PC-9 (cell line): Measurements from ENCODE around the gene CDKN2C. TPM values are rescaled to one million over a fixed set of nuclear protein-coding genes. Genes with fewer than 3 reads are reported as not detected.
"Not testable (repeated sequence)": the region's sequence is repeated elsewhere in the genome, so short reads cannot be mapped to it uniquely, and the experiment has no call there.

Source experiments
- BruUV-seq: library from RNA; stranded (reverse); fragments of 400-500 nt; replicated peaks from 2 replicates; lab custom pipeline; 2021; lab: Mats Ljungman, UMichigan
- CTCF ChIA-PET: fragments of 300-600 bp; sonication (Branson Sonifier 250); formaldehyde crosslinking; loops from one replicate; lab custom pipeline; 2022; ENCODE audit warnings: antibody characterized with exemption; lab: Charles Lee
- POLR2A ChIA-PET: fragments of 300-600 bp; sonication (Branson Sonifier 250); formaldehyde crosslinking; loops from one replicate; lab custom pipeline; 2022; ENCODE audit warnings: antibody characterized with exemption; ENCODE audit not compliant: unreplicated experiment; lab: Charles Lee
- DNase-seq, 2 experiments: peaks; one replicate each; pipeline versions ENCODE4 v3.0.0 to v3.0.0-alpha.2; 2015 to 2022; ENCODE audit warnings: mixed read lengths in 1 of 2
- H2AFZ ChIP-seq: fragments of 200-600 bp; sonication (generic); 2 replicates; pipeline ENCODE4 v1.8.1; 2017; ENCODE audit warnings: antibody characterized with exemption
- H3F3A ChIP-seq: fragments of 200-600 bp; sonication (generic); 2 replicates; pipeline ENCODE4 v1.8.1; 2017; ENCODE audit warnings: antibody characterized with exemption, mild to moderate bottlenecking, low read depth; ENCODE audit not compliant: insufficient read depth
- H3K27ac ChIP-seq: fragments of 200-600 bp; sonication (generic); 2 replicates; pipeline ENCODE4 v1.6.1; 2016; ENCODE audit warnings: mixed run types
- H3K27me3 ChIP-seq: fragments of 200-600 bp; sonication (generic); 2 replicates; pipeline ENCODE4 v1.6.1; 2016; ENCODE audit warnings: low read depth, mixed run types; ENCODE audit not compliant: insufficient read depth
- H3K36me3 ChIP-seq: fragments of 200-600 bp; sonication (generic); 2 replicates; pipeline ENCODE4 v1.6.1; 2016; ENCODE audit warnings: low read depth, mixed run types
- H3K4me1 ChIP-seq: fragments of 200-600 bp; sonication (generic); replicated peaks from 2 replicates; pipeline ENCODE4 v1.6.1; 2016; ENCODE audit warnings: mixed run types; ENCODE audit not compliant: insufficient read depth
- H3K4me2 ChIP-seq: fragments of 200-600 bp; sonication (generic); 2 replicates; pipeline ENCODE4 v1.6.1; 2017; ENCODE audit warnings: mixed run types
- H3K4me3 ChIP-seq: fragments of 200-600 bp; sonication (generic); 2 replicates; pipeline ENCODE4 v1.6.1; 2016; ENCODE audit warnings: mixed run types
- H3K79me2 ChIP-seq: fragments of 200-600 bp; sonication (generic); 2 replicates; pipeline ENCODE4 v1.6.1; 2017; ENCODE audit warnings: low read depth, mixed run types
- H3K9me2 ChIP-seq: fragments of 200-600 bp; sonication (generic); 2 replicates; pipeline ENCODE4 v1.8.1; 2017; ENCODE audit warnings: mild to moderate bottlenecking; ENCODE audit not compliant: insufficient read depth
- H3K9me3 ChIP-seq: fragments of 200-600 bp; sonication (generic); 2 replicates; pipeline ENCODE4 v1.8.1; 2016; ENCODE audit warnings: low read depth; ENCODE audit not compliant: insufficient read depth
- H4K20me1 ChIP-seq: fragments of 200-600 bp; sonication (generic); 2 replicates; pipeline ENCODE4 v1.8.1; 2017; ENCODE audit not compliant: insufficient read depth
- EZH2 ChIP-seq: fragments of 200-600 bp; sonication (generic); IDR thresholded peaks from 2 replicates; pipeline ENCODE4 v1.8.0; 2017; ENCODE audit warnings: antibody characterized with exemption, low read depth
- intact Hi-C: fragments of 100-400 bp; cut with micrococcal nuclease; formaldehyde crosslinking; loops from one replicate; pipeline ENCODE4 v1.10.0; 2022; ENCODE audit not compliant: unreplicated experiment
- total RNA-seq: library from RNA; stranded (reverse); gene quantifications from 2 replicates; pipeline ENCODE4 v1.2.3, GENCODE V29; 2021
- TF ChIP-seq, protein P1 (sequence below): fragments of 200-600 bp; sonication (generic); conservative IDR thresholded peaks from 2 replicates; pipeline ENCODE4 v1.6.1; 2017; ENCODE audit warnings: mixed run types, antibody characterized with exemption, mild to moderate bottlenecking, moderate library complexity

The CDKN2C gene
- total RNA-seq, 1 experiment from 2014 or later: 17.1 TPM

DNA sequence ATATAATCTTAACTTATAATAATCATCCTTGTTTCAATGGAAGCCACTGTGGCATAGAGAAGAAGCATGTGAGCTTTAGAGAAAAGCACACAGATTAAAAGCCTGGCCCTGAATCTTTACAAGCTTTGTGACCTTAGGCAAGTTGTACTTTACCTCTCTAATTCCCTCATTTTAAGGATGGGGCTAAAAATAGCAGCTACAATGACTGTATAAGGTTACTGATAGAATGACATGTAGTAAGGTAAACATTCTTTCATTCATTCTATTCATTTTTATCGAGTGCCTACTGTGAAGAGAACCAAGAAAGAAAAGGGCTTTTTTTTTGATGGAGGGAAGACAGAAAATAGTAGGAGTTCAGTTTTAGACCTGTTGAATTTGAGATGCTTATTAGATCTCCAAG lies 25.6 kb downstream of the CDKN2C start:
- CTCF ChIA-PET: no interaction called here
- Histone ChIP-seq H3K27me3 (no peaks in the 10 kb centered on the region), H3K9me3 (no peaks in the 10 kb centered on the region), H3K4me2 (no peak overlapping the region), H3K36me3 (no peaks in the 10 kb centered on the region), H3K27ac (no peak overlapping the region), H3K4me1 (no peaks in the 10 kb centered on the region), H4K20me1 (no peaks in the 10 kb centered on the region), H3K79me2 (no peaks in the 10 kb centered on the region), H3K9me2 (no peaks in the 10 kb centered on the region), H2AFZ (no peak overlapping the region), H3K4me3 (no peak overlapping the region), H3F3A (no peaks in the 10 kb centered on the region)
- TF ChIP-seq, protein P1, sequence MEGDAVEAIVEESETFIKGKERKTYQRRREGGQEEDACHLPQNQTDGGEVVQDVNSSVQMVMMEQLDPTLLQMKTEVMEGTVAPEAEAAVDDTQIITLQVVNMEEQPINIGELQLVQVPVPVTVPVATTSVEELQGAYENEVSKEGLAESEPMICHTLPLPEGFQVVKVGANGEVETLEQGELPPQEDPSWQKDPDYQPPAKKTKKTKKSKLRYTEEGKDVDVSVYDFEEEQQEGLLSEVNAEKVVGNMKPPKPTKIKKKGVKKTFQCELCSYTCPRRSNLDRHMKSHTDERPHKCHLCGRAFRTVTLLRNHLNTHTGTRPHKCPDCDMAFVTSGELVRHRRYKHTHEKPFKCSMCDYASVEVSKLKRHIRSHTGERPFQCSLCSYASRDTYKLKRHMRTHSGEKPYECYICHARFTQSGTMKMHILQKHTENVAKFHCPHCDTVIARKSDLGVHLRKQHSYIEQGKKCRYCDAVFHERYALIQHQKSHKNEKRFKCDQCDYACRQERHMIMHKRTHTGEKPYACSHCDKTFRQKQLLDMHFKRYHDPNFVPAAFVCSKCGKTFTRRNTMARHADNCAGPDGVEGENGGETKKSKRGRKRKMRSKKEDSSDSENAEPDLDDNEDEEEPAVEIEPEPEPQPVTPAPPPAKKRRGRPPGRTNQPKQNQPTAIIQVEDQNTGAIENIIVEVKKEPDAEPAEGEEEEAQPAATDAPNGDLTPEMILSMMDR: no peak
- no peak for TF ChIP-seq EZH2
- BruUV-seq: no TSS peak
- DNase-seq: no peak
- intact Hi-C loops: no loop called here
- POLR2A ChIA-PET: no interaction called here

DNA sequence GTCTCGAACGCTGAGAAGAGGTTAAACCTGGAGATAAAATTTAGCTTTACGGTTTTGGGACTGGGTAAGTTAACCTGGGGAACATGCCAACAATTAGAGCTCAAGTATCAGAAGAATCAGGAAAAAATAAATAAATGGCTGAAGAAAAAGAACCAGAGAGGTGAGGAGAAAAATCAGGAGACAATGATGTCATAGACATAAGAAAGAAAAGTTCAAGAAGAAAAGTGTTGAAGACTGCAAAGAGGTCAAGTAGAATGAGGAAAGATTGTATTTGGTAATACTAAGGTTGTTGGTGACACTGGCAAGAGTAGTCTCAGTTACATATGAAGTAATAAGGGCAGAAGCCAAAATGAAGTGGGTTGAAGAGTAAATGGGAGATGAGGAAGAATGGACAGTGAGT lies 26.0 kb downstream of the CDKN2C start:
- no peak overlapping the region for H2AFZ ChIP-seq
- H3K36me3 ChIP-seq: no peaks in the 10 kb centered on the region
- H3F3A ChIP-seq: no peaks in the 10 kb centered on the region
- CTCF ChIA-PET: no interaction called here
- no peak for DNase-seq
- H3K4me2 ChIP-seq: no peak overlapping the region
- H3K4me3 ChIP-seq: no peak overlapping the region
- intact Hi-C loops: no loop called here
- H3K9me2 ChIP-seq: no peaks in the 10 kb centered on the region
- H3K4me1 ChIP-seq: no peaks in the 10 kb centered on the region
- BruUV-seq: no TSS peak
- no peaks in the 10 kb centered on the region for H4K20me1 ChIP-seq
- H3K79me2 ChIP-seq: no peaks in the 10 kb centered on the region
- POLR2A ChIA-PET: no interaction called here
- no peaks in the 10 kb centered on the region for H3K27me3 ChIP-seq
- no peak overlapping the region for H3K27ac ChIP-seq
- no peak for TF ChIP-seq EZH2
- TF ChIP-seq, protein P1: no peak
- no peaks in the 10 kb centered on the region for H3K9me3 ChIP-seq

DNA sequence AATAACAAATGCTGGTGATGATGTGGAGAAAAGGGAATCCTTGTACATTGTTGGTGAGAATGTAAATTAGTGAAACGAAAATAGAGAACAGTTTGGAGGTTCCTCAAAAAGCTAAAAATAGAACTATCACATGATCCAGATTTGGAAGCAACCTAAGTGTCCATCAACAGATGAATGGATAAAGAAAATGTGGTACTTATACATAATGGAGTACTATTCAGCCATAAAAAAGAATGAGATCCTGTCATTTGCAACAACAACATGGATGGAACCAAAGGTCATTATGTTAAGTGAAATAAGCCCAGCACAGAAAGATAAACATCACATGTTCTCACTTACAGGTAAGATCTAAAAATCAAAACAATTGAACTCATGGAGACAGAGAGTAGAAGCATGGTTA lies 29.3 kb downstream of the CDKN2C start:
- H3K27me3 ChIP-seq, POLR2A ChIA-PET, H3F3A ChIP-seq, H3K79me2 ChIP-seq, intact Hi-C loops, BruUV-seq, H3K4me2 ChIP-seq, H3K27ac ChIP-seq, H3K4me1 ChIP-seq, DNase-seq, CTCF ChIA-PET, H2AFZ ChIP-seq, H4K20me1 ChIP-seq, H3K4me3 ChIP-seq, H3K9me2 ChIP-seq, H3K9me3 ChIP-seq, H3K36me3 ChIP-seq: not testable (repeated sequence)

DNA sequence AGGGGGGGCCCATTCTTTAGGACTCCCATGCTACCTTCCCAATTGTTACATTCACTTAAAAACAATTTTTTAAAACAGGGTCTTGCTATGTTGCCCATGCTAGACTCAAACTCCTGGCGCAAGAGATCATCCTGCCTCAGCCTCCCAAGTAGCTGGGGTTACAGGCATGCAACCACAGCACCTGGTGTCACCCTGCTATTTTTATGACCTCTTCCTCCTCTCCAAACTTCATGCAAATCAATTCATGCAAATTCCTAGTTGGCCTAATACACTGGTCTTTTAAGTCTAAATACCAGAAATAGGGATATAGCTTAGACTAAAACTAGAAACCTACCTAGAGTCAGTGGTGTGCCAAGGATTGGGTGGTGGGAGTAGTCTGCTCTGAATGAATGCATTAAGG lies 30.1 kb downstream of the CDKN2C start:
- Histone ChIP-seq H3F3A (no peaks in the 10 kb centered on the region), H3K79me2 (no peaks in the 10 kb centered on the region), H3K4me1 (no peaks in the 10 kb centered on the region), H2AFZ (no peak overlapping the region), H3K4me2 (no peak overlapping the region), H4K20me1 (no peaks in the 10 kb centered on the region), H3K4me3 (no peak overlapping the region), H3K27me3 (no peaks in the 10 kb centered on the region), H3K36me3 (no peaks in the 10 kb centered on the region), H3K9me2 (no peaks in the 10 kb centered on the region), H3K27ac (no peak overlapping the region), H3K9me3 (no peaks in the 10 kb centered on the region)
- BruUV-seq: no TSS peak
- intact Hi-C loops: no loop called here
- TF ChIP-seq, protein P1: no peak
- TF ChIP-seq EZH2: no peak
- no peak for DNase-seq
- ChIA-PET CTCF (no interaction called here), POLR2A (no interaction called here)
